BJ (cell line): ENCODE measurements around the gene S100A3. TPM values are rescaled to one million over a fixed set of nuclear protein-coding genes. Genes with fewer than 3 reads are reported as not detected.

Experiments
- CTCF ChIA-PET: fragments of 350-600 bp; formaldehyde crosslinking; extraction: SDS; loops from one replicate; lab custom pipeline; 2021; ENCODE audit warnings: antibody characterized with exemption, inconsistent platforms; lab: Yijun Ruan, JAX
- POLR2A ChIA-PET: fragments of 300-600 bp; sonication (Branson Sonifier 250); formaldehyde crosslinking; extraction: SDS; loops from one replicate; lab custom pipeline; 2021; ENCODE audit warnings: antibody characterized with exemption; lab: Charles Lee
- DNase-seq: peaks from one replicate; pipeline ENCODE4 v3.0.0-alpha.2; 2011; ENCODE audit warnings: low read depth
- H3K27me3 ChIP-seq: 2 replicates; pipeline ENCODE4 v1.6.0; 2011; ENCODE audit warnings: low read length; ENCODE audit not compliant: control insufficient read depth, insufficient read depth
- H3K36me3 ChIP-seq: 2 replicates; pipeline ENCODE4 v1.5.1; 2011; ENCODE audit warnings: low read length; ENCODE audit not compliant: control insufficient read depth, insufficient read depth
- H3K4me3 ChIP-seq: 2 replicates; pipeline ENCODE4 v1.5.1; 2011; ENCODE audit warnings: low read depth, mild to moderate bottlenecking, control low read depth, low read length
- polyA plus RNA-seq: library from polyadenylated mRNA; depleted of rRNA; stranded (reverse); fragments of >200 nt; gene quantifications from 2 replicates; pipeline ENCODE4 v1.2.3, GENCODE V29; 2011
- TF ChIP-seq, protein P1 (sequence below): IDR thresholded peaks from 2 replicates; pipeline ENCODE4 v1.5.1; 2011; ENCODE audit warnings: low read depth, mild to moderate bottlenecking, control low read depth, inconsistent platforms, low read length, moderate library complexity; ENCODE audit not compliant: insufficient read depth

S100A3 gene
- polyA plus RNA-seq, 1 experiment, result 9.5 TPM

DNA sequence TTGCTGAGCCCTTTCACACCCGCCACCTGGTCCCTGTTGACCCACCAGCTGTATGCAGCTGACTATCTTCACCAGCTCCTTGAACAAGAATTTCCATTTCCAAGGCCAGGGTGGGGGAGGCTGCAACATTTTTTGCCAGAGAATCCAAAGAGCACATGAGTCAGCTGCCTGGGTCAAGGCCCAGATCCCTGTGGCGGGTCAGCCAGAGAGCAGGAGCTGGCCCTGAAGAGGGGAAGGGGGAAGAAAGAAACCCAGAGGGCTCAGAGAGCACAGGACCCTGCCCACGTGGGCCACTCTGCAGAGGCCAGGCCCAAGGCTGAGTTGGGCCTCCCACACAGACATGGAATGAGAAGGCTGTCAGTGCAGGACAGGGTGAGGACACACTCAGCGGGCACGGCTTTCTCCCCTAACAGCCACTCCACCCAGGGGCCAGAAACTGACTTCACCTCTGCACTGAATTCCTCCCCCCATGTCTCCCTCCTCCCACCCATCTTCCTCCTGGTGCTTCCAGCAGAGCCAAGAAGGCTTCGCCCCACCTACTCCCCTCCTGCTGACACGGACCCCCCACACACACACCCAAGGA, 42.1 kb downstream of the S100A3 start:
- peak; percentile 70 for DNase-seq
- ChIA-PET CTCF (interaction anchor here (0.6 to 11.1 kb wide), 8 partner anchors 12 to 154 kb away, joined by 3 to 223 read pairs (median 4); partner anchors contain the start of gene S100A13), POLR2A (no interaction called here)
- no peak overlapping the region for H3K4me3 ChIP-seq
- no peaks in the 10 kb centered on the region for H3K36me3 ChIP-seq
- TF ChIP-seq, protein P1, sequence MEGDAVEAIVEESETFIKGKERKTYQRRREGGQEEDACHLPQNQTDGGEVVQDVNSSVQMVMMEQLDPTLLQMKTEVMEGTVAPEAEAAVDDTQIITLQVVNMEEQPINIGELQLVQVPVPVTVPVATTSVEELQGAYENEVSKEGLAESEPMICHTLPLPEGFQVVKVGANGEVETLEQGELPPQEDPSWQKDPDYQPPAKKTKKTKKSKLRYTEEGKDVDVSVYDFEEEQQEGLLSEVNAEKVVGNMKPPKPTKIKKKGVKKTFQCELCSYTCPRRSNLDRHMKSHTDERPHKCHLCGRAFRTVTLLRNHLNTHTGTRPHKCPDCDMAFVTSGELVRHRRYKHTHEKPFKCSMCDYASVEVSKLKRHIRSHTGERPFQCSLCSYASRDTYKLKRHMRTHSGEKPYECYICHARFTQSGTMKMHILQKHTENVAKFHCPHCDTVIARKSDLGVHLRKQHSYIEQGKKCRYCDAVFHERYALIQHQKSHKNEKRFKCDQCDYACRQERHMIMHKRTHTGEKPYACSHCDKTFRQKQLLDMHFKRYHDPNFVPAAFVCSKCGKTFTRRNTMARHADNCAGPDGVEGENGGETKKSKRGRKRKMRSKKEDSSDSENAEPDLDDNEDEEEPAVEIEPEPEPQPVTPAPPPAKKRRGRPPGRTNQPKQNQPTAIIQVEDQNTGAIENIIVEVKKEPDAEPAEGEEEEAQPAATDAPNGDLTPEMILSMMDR, result no peak
- peaks cover 1% of the 10 kb centered on the region; the same call in 1 of the 2 replicates for H3K27me3 ChIP-seq

DNA sequence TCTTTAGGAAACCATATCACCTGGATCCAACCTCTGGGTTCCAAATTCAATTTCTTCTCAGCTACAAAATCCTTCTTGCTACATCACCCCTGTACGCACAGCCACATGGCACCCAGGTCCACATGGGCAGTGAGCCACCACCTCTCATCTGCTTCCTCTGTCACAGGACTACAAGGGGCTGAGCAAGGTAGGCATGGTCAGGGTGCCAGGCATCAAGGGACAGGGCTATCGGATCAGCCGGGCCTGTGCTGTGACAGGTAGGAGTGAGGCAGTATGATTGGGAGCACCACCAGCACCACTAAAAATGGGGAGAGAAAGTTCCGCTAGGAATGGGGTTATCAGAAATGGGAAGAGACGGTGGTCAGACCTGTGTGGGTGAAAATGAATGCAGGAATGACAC, 42.7 kb downstream of the S100A3 start:
- Histone ChIP-seq H3K4me3 (no peak overlapping the region), H3K36me3 (no peaks in the 10 kb centered on the region), H3K27me3 (peaks cover 1% of the 10 kb centered on the region; the same call in 1 of the 2 replicates)
- TF ChIP-seq, protein P1, result no peak
- CTCF ChIA-PET, result interaction anchor here (0.8 to 11.1 kb wide), 7 partner anchors 12 to 153 kb away, joined by 3 to 223 read pairs (median 4); partner anchors contain the start of gene S100A13
- no peak for DNase-seq
- POLR2A ChIA-PET, result no interaction called here

DNA sequence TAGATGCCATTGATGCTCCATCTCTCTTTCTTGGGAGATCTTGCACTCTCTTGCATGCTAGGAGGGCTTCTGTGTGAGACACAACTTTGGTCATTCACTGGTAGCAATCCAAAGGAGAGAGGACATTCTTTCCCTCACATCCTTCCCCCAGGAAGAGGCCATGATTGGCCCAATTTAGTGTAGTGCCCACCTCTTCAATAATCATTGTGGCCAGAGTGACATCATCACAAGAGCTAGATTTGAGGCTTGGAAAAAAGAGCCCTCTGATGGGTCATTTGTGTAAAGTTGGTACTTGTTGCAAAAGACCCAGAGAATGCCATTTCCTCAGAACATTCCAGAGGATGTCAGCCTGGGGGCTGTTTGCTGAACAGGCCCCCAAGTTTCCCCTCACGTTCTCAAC, 43.5 kb downstream of the S100A3 start:
- TF ChIP-seq, protein P1, result no peak
- ChIA-PET CTCF (interaction anchor here (2.7 to 9.0 kb wide), 2 partner anchors 11 to 67 kb away, joined by 7 to 67 read pairs; no protein-coding TSS in a partner anchor), POLR2A (no interaction called here)
- DNase-seq, result no peak
- Histone ChIP-seq H3K36me3 (no peaks in the 10 kb centered on the region), H3K4me3 (no peak overlapping the region), H3K27me3 (peaks cover 1% of the 10 kb centered on the region; the same call in 1 of the 2 replicates)

DNA sequence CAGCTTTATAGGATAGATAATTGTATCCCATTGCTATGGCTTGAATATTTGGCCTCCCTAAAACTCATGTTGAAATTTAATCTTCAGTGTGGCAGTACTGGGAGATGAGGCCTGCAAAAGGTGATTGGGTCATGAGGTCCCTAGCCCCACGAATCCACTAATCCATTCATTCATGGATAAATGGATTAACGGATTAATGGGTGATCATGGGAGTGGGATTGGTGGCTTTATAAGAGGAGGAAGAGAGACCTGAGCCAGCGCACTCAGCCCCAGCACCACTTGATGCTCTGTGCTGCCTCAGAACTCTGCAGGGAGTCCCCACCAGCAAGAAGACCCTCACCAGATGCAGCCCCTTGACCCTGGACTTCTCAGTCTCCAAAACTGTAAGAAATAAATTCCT, 45.3 kb downstream of the S100A3 start:
- POLR2A ChIA-PET, result no interaction called here

DNA sequence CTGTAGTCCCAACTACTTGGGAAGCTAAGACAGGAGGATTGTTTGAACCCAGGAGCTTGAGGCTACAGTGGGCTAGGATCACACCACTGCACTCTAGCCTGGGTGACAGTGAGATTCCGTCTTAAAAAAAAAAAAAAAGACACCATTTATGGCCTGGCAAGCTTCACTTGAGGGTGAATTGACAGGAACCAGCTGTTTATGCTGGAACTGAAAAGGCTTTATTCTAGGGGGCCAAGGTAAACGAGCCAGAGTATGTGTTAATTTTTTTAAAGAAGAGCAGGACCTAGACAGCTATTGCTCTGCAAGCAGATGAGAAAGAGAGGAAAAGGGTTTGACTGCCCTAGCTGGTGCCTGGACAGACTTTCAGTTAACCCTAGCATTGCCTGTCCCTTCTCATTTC, 50.3 kb downstream of the S100A3 start:
- Histone ChIP-seq H3K4me3 (no peak overlapping the region), H3K27me3 (peaks cover 14% of the 10 kb centered on the region), H3K36me3 (no peaks in the 10 kb centered on the region)
- DNase-seq, result no peak
- ChIA-PET POLR2A (interaction anchor here (0.6 kb wide), 1 partner anchor 111 kb away, joined by 3 read pairs; no protein-coding TSS in a partner anchor), CTCF (interaction anchor here (1.3 to 18.6 kb wide), 4 partner anchors 8 to 144 kb away, joined by 3 to 404 read pairs (median 4); partner anchors contain the start of genes PGLYRP4 and S100A9)
- TF ChIP-seq, protein P1, result no peak

More for the DNA sequence above, 45.3 kb downstream of the S100A3 start:
- TF ChIP-seq, protein P1, result no peak
- Histone ChIP-seq H3K4me3 (no peak overlapping the region), H3K36me3 (no peaks in the 10 kb centered on the region), H3K27me3 (peaks cover 9% of the 10 kb centered on the region)
- CTCF ChIA-PET, result interaction anchor here (2.7 to 18.6 kb wide), 3 partner anchors 9 to 149 kb away, joined by 7 to 404 read pairs (median 67); partner anchors contain the start of genes PGLYRP4 and S100A9
- no peak for DNase-seq
